ENCODE measurements around the gene MYADM. TPM values are rescaled to one million over a fixed set of nuclear protein-coding genes. Genes with fewer than 3 reads are reported as not detected.

Gene MYADM
- total and polyA plus RNA-seq, 4 experiments from 2014 or later = 38.5 to 67.9 (median 44.0) TPM

DNA sequence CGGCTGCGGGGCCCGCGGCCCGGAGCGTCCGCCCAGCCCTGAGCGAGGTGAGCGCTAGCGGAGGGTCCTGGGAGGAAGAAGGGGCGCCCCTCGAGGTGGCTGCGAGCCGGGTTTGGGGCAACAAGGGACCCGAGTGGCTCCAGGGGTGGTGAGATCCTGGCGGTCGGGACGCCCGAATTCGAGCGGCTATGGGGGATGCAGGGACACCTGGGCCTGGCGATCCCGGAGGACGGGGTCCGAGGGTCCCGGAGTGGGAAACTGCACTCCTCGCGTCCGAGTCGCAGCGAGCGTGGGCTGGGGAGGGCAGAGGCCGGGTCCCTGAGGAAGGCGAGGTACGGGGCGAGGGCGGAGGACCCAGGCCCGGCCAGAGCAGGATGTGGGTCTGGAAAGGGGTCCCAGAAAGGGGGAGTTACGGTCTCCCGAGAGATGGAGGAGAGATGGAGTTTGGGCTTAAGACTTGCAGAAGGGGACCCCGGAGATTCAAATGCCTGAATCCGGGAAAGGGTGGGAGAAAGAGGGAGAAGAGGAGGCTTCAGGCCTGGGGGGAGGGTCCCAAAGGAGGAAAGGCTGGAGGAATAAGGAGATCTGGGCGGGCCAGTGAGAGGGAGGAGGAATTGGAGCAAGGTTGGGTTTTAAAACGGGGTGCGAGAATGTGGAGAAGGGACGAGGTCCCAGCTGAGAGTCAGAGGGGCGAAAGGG lies 41.9 kb downstream of the MYADM start:
- Histone ChIP-seq H3K4me1 (ENCODE audit: insufficient read depth, low read length) (peaks cover 16% of the 10 kb centered on the region), H3K4me3 (ENCODE audit: low read length in 2 of 2) (no peak overlapping the region), H3K27ac (ENCODE audit: low read depth, low read length) (no peak overlapping the region), H3K27me3 (ENCODE audit: insufficient read depth, low read length) (peaks cover 46% of the 10 kb centered on the region), H3K36me3 (ENCODE audit: insufficient read depth, low read length) (no peaks in the 10 kb centered on the region), H3K9me3 (ENCODE audit: control insufficient read depth in 1 of 2, low read length in 2 of 2) (no peaks in the 10 kb centered on the region)
- Mint-ChIP-seq H3K4me1 (peaks cover 17 to 32% (median 24%) of the 10 kb centered on the region in 4 donors), H3K27ac (no peak overlapping the region), H3K4me3 (peak overlapping the region in 1 of 8 donors; percentile 22), H3K36me3 (peaks cover 0 to 3% of the 10 kb centered on the region in 2 donors), H3K9me3 (peaks cover 0 to 8% (median 3%) of the 10 kb centered on the region in 8 donors), H3K27me3 (peaks cover 42 to 56% of the 10 kb centered on the region in 2 donors)
- no peak for DNase-seq
- ChIA-PET CTCF (ENCODE audit: partially characterized antibody) (no interaction called here), POLR2A (ENCODE audit: partially characterized antibody) (no interaction called here)
- intact Hi-C loops (cut with micrococcal nuclease) = loop anchor here (10.0 kb wide), 1 partner anchor 115 kb away; no protein-coding TSS in a partner anchor

GRCh38 chr19:53910170-53910518 lies 42.5 kb downstream of the MYADM start:
- Mint-ChIP-seq H3K27me3 (peaks cover 40 to 54% of the 10 kb centered on the region in 2 donors), H3K9me3 (peaks cover 0 to 8% (median 3%) of the 10 kb centered on the region in 8 donors), H3K36me3 (peaks cover 0 to 3% of the 10 kb centered on the region in 2 donors), H3K4me1 (peaks cover 15 to 32% (median 22%) of the 10 kb centered on the region in 4 donors), H3K4me3 (peak overlapping the region in 1 of 8 donors; percentile 22), H3K27ac (no peak overlapping the region)
- DNase-seq = no peak
- H3K4me1 ChIP-seq (ENCODE audit: insufficient read depth, low read length) = peaks cover 16% of the 10 kb centered on the region
- intact Hi-C loops (cut with micrococcal nuclease) = no loop called here
- POLR2A ChIA-PET (ENCODE audit: partially characterized antibody) = no interaction called here
- no peak overlapping the region for H3K4me3 ChIP-seq (ENCODE audit: low read length in 2 of 2)
- H3K36me3 ChIP-seq (ENCODE audit: insufficient read depth, low read length) = no peaks in the 10 kb centered on the region
- peaks cover 46% of the 10 kb centered on the region for H3K27me3 ChIP-seq (ENCODE audit: insufficient read depth, low read length)
- H3K9me3 ChIP-seq (ENCODE audit: control insufficient read depth in 1 of 2, low read length in 2 of 2) = no peaks in the 10 kb centered on the region
- no peak overlapping the region for H3K27ac ChIP-seq (ENCODE audit: low read depth, low read length)
- CTCF ChIA-PET (ENCODE audit: partially characterized antibody) = no interaction called here

DNA sequence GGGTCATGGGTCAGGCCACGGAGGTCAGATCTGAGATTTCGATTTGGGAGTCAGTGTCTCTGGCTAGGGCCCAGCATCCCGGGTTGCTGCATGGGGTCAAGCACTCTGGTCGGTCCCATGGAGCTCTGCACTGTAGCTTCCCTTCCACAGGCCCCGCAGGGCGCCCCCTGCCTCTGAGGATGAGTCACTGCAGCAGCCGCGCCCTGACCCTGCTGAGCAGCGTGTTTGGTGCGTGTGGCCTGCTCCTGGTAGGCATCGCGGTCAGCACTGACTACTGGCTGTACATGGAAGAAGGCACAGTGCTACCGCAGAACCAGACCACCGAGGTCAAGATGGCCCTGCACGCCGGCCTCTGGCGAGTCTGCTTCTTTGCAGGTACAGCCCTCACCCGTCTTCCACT lies 45.0 kb downstream of the MYADM start:
- ChIA-PET CTCF (ENCODE audit: partially characterized antibody) (interaction anchor here (1.5 to 1.6 kb wide), 2 partner anchors 8 to 34 kb away, joined by 5 read pairs; no protein-coding TSS in a partner anchor), POLR2A (ENCODE audit: partially characterized antibody) (interaction anchor here (0.6 kb wide), 1 partner anchor 583 kb away, joined by 3 read pairs; no protein-coding TSS in a partner anchor)
- H3K4me1 Mint-ChIP-seq = peaks cover 9 to 19% (median 12%) of the 10 kb centered on the region in 4 donors
- peaks cover 0 to 3% of the 10 kb centered on the region in 2 donors for H3K36me3 Mint-ChIP-seq
- Histone ChIP-seq H3K9me3 (ENCODE audit: control insufficient read depth in 1 of 2, low read length in 2 of 2) (no peaks in the 10 kb centered on the region), H3K27me3 (ENCODE audit: insufficient read depth, low read length) (peaks cover 33% of the 10 kb centered on the region), H3K4me3 (ENCODE audit: low read length in 2 of 2) (no peak overlapping the region), H3K36me3 (ENCODE audit: insufficient read depth, low read length) (no peaks in the 10 kb centered on the region), H3K4me1 (ENCODE audit: insufficient read depth, low read length) (peaks cover 9% of the 10 kb centered on the region), H3K27ac (ENCODE audit: low read depth, low read length) (no peak overlapping the region)
- DNase-seq = no peak
- intact Hi-C loops (cut with micrococcal nuclease) = no loop called here
- H3K9me3 Mint-ChIP-seq = peaks cover 0 to 8% (median 3%) of the 10 kb centered on the region in 8 donors
- H3K27ac Mint-ChIP-seq = no peak overlapping the region
- H3K4me3 Mint-ChIP-seq = no peak overlapping the region
- H3K27me3 Mint-ChIP-seq = peaks cover 33 to 53% of the 10 kb centered on the region in 2 donors

GRCh38 chr19:53915000-53915399 lies 47.3 kb downstream of the MYADM start:
- no peak overlapping the region for H3K27ac ChIP-seq (ENCODE audit: low read depth, low read length)
- no peak overlapping the region for H3K4me3 ChIP-seq (ENCODE audit: low read length in 2 of 2)
- no peak overlapping the region for H3K27ac Mint-ChIP-seq
- CTCF ChIA-PET (ENCODE audit: partially characterized antibody) = no interaction called here
- DNase-seq = no peak
- peaks cover 0 to 4% (median 1%) of the 10 kb centered on the region in 8 donors for H3K9me3 Mint-ChIP-seq
- H3K36me3 ChIP-seq (ENCODE audit: insufficient read depth, low read length) = no peaks in the 10 kb centered on the region
- H3K4me3 Mint-ChIP-seq = no peak overlapping the region
- POLR2A ChIA-PET (ENCODE audit: partially characterized antibody) = no interaction called here
- H3K4me1 ChIP-seq (ENCODE audit: insufficient read depth, low read length) = no peaks in the 10 kb centered on the region
- H3K36me3 Mint-ChIP-seq = no peaks in the 10 kb centered on the region
- H3K27me3 ChIP-seq (ENCODE audit: insufficient read depth, low read length) = peaks cover 21% of the 10 kb centered on the region
- peaks cover 0 to 1% (median 0%) of the 10 kb centered on the region in 4 donors for H3K4me1 Mint-ChIP-seq
- intact Hi-C loops (cut with micrococcal nuclease) = no loop called here
- no peaks in the 10 kb centered on the region for H3K9me3 ChIP-seq (ENCODE audit: control insufficient read depth in 1 of 2, low read length in 2 of 2)
- peaks cover 22 to 41% of the 10 kb centered on the region in 2 donors for H3K27me3 Mint-ChIP-seq

DNA sequence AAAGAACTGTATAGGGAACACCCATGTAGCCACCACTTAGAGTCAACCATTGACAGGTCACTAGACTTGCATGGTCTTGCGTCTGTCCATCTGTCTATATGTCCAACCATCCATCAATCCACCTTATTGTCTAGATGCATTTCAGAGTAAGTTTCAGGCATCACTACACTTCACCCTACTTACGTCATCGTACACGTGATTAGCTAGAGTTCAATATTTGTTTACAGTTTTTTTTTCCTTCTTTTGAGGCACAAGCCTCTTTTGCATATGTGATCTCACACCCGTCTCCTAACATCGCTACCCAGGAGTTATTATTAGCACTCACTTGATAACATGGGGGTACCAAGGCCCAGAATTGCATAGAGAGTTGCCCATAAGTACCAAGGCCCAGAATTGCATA lies 48.3 kb downstream of the MYADM start:
- CTCF ChIA-PET (ENCODE audit: partially characterized antibody) = no interaction called here
- Histone ChIP-seq H3K4me3 (ENCODE audit: low read length in 2 of 2) (no peak overlapping the region), H3K9me3 (ENCODE audit: control insufficient read depth in 1 of 2, low read length in 2 of 2) (no peaks in the 10 kb centered on the region), H3K4me1 (ENCODE audit: insufficient read depth, low read length) (no peaks in the 10 kb centered on the region), H3K27me3 (ENCODE audit: insufficient read depth, low read length) (peaks cover 14% of the 10 kb centered on the region), H3K36me3 (ENCODE audit: insufficient read depth, low read length) (no peaks in the 10 kb centered on the region), H3K27ac (ENCODE audit: low read depth, low read length) (no peak overlapping the region)
- DNase-seq = no peak
- Mint-ChIP-seq H3K4me1 (no peaks in the 10 kb centered on the region), H3K27ac (no peak overlapping the region), H3K4me3 (no peak overlapping the region), H3K27me3 (peaks cover 15 to 31% of the 10 kb centered on the region in 2 donors), H3K36me3 (no peaks in the 10 kb centered on the region), H3K9me3 (peaks cover 0 to 4% (median 1%) of the 10 kb centered on the region in 8 donors)
- intact Hi-C loops (cut with micrococcal nuclease) = no loop called here
- POLR2A ChIA-PET (ENCODE audit: partially characterized antibody) = no interaction called here

DNA sequence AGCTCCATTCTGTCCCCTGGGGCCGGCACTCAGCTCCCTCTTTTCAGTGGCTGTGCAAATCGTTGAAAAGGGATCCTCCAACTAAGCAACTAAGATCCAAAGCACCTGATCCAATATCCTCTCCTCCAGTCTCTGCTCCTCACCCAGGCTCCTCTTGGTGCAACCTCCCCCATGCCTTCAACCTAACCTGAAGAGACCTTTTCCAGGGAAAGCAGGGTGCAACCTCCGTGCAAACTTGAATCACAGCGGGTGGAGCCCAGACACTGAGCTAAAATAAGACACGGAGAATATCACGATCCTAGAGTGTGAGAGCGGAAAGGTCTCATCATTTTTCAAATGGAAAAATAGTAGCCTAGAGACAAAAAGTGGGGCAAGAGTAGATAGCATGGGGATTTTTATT lies 49.7 kb downstream of the MYADM start:
- Histone ChIP-seq H3K27me3 (ENCODE audit: insufficient read depth, low read length) (peaks cover 4% of the 10 kb centered on the region), H3K36me3 (ENCODE audit: insufficient read depth, low read length) (no peaks in the 10 kb centered on the region), H3K4me3 (ENCODE audit: low read length in 2 of 2) (no peak overlapping the region), H3K4me1 (ENCODE audit: insufficient read depth, low read length) (no peaks in the 10 kb centered on the region), H3K27ac (ENCODE audit: low read depth, low read length) (no peak overlapping the region), H3K9me3 (ENCODE audit: control insufficient read depth in 1 of 2, low read length in 2 of 2) (no peaks in the 10 kb centered on the region)
- ChIA-PET CTCF (ENCODE audit: partially characterized antibody) (no interaction called here), POLR2A (ENCODE audit: partially characterized antibody) (no interaction called here)
- no peak for DNase-seq
- intact Hi-C loops (cut with micrococcal nuclease) = no loop called here
- Mint-ChIP-seq H3K4me3 (no peak overlapping the region), H3K36me3 (no peaks in the 10 kb centered on the region), H3K27ac (peak overlapping the region in 1 of 7 donors; percentile 3), H3K27me3 (peaks cover 12 to 21% of the 10 kb centered on the region in 2 donors), H3K9me3 (peaks cover 0 to 3% (median 0%) of the 10 kb centered on the region in 8 donors), H3K4me1 (no peaks in the 10 kb centered on the region)

Measured in CD4-positive, alpha-beta memory T cell (primary cell).